Endometrial microvascular endothelial cells (primary cell): Measurements from ENCODE around the gene PKHD1. TPM values are rescaled to one million over a fixed set of nuclear protein-coding genes. Genes with fewer than 3 reads are reported as not detected.

Source experiments
- in situ Hi-C: cut with HindIII; loops from 2 replicates; pipeline ENCODE4 v1.10.0; 2017; ENCODE audit warnings: low sequenced_read_pairs, low pct_unique_long_range_greater_than_20kb; ENCODE audit errors: inconsistent ontology term
- total RNA-seq: library from RNA; depleted of rRNA; stranded (reverse); fragments of >200 nt; gene quantifications from one replicate; pipeline ENCODE4 v1.2.3, GENCODE V29; 2015; ENCODE audit errors: inconsistent ontology term

PKHD1 gene
- total RNA-seq, 1 donor from 2014 or later, result not detected

DNA sequence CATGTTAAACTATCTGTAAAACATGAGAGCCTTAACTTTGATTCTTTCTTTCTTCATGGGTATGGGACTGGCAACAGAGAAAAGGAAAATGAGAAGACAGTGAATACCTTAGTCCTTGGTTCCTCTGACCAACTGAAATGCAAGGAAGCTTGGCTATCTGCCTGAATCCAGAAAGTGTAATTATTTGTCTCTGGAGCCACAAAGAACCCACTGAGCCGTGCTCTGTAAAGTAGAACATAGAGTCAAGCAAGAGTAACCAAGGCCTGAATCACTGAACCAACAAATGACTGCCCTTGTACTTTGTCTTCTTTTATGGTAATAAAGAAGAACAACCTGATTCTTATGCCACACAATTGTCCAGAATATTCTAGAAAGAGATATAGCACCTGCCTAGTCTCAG lies 27.6 kb downstream of the PKHD1 start:
- in situ Hi-C loops, result no loop called here

DNA sequence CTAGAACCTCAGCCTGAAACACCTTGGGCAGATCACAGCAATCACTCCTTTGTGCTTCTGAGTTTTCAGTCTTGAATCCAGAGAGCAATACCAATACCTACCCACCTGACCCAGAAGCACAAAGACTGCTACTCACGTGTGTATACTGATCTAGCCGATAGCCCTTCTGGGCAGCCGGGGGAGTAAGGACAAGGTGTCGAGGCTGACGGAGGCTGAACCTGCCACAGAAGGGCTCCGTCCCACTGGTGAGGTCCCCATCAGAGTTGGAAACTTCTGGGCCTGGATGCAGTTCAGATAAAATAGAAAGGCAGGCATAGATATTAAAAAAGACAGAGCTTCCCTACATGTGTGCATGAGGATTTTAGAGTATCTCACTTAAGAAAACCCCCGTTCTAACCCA lies 32.0 kb downstream of the PKHD1 start:
- in situ Hi-C loops, result no loop called here

DNA sequence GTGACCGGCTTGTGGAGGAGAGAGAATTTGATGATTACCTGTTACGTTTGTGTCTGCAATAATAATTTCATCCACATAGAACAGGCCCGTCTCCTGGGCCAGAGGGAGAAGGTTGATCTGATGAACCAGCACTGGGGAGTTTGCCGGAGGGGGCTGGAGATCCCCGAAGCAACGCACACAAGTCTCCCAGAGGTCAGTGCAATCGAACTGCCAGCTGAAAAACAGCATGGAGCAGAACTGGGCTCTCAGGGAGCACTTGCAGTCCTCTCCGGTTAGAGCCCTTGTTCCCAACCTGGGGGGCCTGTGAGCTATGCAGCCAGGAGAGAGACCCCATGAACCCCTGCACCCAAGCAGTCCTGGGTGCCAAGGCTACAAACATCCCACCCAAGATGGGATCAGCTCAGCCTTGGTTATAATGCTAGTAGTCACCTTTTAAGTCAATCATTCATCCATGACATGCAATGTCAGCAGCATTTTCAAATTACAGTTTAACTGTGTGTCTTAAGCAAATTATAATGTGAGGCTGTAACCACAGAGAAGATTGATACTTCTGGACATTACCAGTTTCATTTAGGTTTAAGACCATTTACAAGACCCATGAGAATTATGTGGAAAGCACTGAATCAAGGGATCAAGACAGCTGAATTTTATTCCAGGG lies 34.2 kb downstream of the PKHD1 start:
- in situ Hi-C loops, result no loop called here

DNA sequence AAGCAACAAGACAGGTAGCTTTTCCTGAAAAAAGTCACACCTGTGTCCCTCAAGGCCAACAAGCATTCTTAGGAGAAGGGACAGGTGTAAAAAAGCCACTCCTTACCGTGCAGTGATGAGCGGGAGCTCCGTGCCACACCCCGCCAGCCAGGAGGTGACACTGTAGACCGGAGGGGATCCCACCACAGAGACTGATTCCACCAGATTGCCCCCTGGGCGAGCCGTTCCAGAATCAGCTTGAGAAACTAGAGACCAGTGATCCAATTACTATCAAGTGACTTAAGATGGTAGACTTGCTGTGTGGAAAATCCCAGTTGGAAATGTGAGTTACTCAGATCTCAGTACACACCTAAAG lies 37.4 kb downstream of the PKHD1 start:
- in situ Hi-C loops, result no loop called here

DNA sequence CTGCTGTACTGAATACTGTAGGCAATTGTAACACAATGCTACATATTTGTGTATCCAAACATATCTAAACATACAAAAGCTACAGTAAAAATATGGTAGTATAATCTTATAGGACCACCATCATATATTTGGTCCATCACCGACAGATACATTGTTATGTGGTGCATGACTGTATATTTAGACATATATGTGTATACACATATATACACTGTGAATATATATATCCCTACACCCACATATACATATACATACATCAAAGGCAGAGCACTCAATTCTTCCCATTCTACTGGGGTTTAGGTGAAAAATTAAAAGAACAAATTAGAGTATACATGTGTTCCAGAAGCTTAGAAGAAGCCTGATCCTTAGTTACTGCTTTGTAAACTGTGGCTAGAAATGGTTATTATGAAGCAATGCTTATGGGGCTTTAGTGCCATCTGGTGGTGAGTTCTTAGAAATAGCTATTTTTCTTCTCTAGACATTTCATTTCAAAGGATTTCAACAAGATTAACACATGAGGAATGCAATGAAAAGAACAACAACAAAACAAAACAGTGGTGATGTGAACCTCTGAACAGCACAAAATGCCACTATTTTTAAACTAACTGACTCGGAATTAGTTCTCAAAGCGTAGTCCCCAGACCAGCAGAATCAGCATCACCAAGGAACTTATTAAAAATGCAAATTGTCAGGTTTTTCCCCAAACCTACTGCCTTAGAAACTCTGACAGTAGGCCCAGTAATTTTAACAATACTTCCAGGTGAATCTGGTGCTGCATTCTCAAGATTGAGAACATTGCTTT lies 38.0 kb downstream of the PKHD1 start:
- in situ Hi-C loops, result no loop called here

DNA sequence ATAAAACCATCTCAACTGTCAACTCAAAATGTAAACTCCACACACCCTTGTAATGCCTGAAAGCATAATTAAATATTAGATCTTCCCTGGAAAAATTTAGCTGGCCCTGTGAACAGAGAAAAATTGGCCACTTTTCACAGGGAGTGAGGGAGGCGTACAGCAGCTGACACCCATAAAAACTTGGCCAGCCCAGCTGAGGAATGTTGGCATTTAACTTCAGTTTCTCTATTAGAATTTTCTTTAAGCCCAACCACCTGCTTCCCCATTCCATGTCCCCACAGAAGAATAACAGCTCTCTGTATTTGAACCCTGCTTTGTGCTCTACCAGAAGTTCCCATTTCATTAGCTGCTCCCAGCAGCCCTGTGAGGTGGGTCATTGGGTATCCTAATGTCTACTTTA lies 41.0 kb downstream of the PKHD1 start:
- in situ Hi-C loops, result no loop called here

DNA sequence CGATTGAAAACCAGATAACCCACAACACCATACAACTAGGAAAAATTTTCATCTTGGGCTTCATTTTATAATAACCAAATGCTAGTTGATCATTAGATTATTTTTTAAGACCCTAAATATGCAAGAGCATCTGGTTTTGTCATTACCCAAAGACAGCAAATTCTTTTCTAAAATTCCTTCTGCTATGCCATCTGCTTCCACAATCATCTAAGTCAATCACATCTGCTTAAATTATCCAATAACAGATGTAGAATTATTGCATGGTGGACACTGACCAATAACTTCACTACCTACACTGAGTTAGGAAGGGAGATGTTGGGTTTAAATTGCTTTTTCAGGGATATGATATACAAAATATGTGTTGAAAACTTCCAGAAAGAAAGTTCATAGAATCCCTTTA lies 41.9 kb downstream of the PKHD1 start:
- in situ Hi-C loops, result no loop called here

DNA sequence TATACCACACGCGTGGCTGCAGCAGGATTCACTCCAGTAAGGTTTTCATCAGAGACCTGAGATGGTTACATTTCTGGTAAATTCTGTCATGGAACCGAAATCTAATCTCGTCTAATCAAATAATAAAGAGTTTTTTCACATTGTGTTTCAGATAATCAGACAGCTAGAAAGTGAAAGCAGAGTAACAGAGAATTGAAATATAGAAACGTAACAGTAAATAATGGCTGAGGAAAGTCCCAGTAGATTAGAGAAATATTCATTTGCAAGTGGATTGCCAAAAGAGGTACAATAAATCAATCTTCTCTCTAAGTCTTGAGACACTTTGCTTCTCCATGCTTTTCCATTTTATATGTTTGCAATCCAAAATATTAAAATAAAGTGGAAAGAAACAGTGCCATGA lies 42.4 kb downstream of the PKHD1 start:
- in situ Hi-C loops, result no loop called here

DNA sequence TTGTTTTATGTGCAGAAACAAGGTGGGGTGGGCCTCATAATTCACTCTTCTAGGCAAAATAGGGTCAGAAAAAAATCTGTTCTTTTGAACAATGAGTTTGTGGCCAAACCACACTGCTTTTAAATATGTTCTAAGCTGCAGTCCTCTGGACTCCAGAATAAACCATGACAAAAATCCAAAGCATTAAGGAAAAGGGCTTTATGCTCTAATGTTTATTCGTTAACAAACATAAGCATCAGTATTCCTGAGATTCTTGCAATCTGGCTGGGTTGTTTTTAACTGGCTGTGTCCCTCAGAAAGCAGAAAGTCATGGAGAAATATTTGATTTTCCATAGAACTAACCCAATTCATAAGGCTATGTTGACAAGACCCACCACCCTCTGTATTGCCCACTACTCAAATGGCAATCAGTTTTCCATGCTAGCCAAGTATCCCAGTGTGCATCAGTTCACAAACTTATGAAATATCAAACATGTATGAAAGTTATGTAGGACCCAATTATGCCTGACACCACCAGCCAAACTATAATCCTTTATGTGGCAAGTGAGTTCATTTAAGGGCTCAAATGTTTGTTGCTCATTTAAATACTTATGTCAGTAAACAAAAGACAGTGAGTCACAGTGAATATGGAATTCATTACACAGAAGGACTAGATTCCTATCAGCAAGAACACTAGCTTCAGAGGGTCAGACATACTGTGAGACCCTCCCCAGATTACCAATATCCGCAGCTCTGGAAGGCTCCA lies 45.1 kb downstream of the PKHD1 start:
- in situ Hi-C loops, result no loop called here

DNA sequence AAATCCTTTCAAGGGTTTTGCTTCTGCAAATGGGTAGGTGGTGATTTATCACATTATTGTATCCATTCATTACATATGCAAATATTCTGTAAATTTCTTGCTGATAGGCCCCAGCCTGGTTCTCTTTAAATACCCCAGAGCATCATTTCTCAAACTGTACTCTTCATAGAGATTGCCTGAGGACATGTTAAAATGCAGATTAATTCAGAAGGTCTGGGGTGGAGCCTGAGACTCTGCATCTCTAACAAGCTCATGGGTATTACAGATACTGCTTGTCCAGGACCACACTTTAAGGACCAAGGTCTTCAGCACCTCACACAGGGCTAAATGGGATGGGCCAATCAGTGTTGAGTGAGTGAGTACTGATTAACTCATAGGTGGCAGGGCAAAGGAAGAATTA lies 46.3 kb downstream of the PKHD1 start:
- in situ Hi-C loops, result no loop called here

DNA sequence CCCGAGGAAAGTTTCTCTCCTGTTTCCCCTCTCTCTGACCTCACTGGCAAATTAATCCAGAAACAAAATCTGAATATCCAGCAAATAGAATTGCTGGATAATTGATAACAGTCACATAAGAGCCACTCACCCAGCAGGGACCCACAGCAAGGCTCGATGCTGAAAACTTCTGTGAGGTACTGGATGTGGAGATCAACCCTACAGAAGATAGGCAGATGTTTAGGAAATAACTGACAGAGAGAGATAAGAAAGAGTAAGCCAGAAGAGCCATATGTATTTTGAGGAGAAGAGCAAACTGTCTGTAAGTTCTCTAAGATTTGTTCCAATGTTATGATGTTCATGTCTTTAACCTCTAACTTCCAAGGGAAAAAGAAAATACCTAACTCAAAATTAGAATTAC lies 59.7 kb downstream of the PKHD1 start:
- in situ Hi-C loops, result no loop called here

DNA sequence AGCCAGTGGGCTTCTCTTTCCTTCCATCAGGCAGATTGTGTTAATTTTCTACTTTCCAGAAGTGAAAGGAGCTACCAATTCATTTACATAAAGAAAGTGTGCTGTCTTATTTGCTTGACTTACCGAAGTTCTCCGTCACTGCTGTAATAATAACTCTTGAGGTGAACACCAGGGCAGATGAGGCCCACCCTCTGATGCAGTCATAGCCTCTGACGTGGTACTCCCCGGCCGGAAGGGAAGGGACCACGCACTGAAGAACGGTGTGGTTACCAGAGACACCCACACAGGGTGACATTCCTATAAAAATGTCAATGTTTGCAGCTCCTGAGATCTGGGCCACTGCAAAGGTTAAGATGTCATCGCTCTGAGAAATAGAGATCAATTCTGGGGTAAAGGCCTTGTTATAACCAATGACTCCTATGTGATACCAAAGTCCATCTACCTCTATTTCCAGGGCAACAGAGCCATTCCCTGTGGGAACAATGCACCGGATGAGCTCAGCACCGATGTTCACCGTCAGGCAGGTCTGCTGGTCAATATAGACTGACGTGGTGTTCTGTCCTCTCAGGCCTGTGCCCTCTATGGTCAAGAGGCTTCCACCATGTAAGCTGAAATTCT lies 62.9 kb downstream of the PKHD1 start:
- in situ Hi-C loops, result no loop called here

DNA sequence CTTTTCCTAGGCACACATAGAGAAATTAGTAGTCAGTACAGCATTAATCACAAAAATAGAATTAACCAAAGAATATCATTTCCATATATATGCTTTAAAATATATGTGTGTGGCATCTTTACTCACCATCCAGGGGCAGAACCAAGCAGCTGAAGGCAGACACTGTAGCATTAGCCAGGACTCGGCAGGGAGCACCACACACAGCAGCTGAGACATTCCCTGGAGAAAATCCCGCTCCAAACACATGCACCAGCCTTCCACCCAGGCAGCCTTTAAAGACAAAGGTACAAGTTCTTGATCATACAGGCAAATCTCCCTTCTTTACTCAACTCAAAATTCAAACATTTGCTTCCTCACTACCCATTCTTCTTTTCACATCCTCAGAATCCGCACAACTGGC lies 64.7 kb downstream of the PKHD1 start:
- in situ Hi-C loops, result no loop called here

DNA sequence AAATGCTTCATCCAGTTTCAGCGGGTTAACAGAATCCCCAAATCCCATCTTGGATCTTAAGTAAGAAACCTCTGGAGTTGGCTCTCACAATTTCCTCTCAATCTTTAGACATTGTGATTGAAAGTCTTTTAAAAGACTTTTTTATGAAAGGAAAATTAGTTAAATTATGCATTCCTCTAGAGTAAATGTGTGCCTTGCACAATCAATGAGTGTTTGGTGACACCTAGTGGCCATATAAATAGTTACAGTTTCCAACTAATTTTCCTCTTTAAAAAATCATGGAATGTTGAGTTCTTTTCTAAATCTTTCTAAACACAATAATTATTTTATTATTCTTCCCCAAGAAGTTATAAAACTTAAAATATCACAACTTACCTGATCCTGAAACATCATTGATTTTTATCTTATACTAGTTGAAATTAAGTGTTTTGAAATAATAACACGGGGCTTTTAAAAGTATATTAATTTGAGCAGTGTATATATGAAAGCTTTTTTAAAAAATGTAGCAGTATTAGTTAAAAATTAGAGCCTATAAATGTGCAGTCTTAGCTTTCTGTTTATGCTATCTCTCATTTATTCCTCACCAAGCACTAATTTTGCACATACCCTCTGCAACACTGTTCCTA lies 66.4 kb downstream of the PKHD1 start:
- in situ Hi-C loops, result no loop called here

DNA sequence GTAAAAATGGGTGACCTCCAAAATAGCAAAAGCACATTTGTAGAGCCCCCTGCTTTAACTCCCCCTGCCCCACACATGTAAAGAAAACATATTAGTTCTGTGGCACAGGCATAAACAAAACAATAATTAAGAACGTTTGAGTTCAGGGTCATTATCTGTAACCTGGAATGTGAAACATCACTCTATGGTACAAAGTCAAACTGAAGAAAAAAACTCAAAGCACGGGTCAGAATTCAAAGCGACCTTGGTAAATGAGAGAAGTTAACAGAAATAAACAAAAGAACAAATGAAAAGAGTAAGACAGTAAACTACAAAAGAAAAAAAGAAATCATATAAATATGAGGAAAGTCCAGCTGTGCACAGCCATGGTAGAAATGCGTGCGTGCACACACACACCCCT lies 67.5 kb downstream of the PKHD1 start:
- in situ Hi-C loops, result no loop called here

DNA sequence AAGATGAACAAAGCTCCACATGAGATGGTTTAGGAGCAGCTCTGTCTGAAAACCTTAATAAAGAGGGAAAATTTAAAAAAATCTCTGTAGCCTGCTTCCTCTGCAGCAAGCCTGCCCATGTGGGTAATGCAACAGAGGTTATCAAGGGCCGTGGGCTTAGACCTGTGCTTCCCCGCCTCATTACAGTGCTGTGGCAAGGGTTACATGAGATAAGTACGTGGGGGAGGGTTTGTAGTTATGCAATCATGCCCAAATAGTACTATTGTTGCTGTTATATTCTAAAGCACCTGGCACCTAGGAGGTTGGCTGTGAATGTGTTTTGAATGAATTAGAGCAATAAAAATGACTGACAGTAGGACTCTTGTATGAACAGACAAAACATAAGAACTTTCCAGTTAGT lies 68.3 kb downstream of the PKHD1 start:
- in situ Hi-C loops, result no loop called here

DNA sequence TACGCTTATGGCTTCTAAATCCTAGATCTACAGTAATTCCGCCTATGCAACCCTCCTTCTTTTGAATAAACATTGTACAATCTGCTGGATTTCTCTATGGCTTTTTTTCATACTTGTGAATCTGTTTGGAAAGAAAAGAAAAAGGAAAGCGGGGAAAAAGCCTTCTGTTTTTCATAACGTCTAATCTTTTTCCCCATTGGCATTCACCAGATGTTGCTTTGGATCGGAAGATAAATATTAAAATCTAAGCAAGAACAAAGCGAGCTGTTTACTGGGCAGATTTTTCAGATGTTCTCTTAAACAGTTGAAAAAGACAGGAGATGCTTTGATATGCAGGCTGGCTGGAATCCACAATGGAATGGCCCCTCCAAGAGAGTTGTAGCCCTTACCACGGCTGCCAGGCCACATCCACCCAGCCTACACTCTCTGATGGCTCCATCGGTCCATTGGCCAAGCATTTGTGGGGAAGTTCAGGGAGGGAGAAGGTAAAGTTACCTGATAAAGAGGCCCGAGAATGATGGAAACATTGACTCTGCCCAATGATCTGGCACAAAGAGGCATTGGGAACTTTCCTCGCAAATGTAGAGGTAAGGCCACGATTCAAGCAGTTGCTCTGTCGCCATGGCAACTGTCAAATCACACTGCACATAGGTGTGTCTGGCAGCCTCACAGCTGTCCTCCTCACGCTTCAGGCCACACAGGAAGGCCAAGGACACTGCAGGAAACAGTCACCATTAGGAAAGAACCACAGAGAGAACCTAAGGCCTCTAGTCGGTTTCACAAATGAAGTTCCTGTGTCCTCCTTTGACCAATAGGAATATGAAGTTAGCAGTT lies 70.3 kb downstream of the PKHD1 start:
- in situ Hi-C loops, result no loop called here

DNA sequence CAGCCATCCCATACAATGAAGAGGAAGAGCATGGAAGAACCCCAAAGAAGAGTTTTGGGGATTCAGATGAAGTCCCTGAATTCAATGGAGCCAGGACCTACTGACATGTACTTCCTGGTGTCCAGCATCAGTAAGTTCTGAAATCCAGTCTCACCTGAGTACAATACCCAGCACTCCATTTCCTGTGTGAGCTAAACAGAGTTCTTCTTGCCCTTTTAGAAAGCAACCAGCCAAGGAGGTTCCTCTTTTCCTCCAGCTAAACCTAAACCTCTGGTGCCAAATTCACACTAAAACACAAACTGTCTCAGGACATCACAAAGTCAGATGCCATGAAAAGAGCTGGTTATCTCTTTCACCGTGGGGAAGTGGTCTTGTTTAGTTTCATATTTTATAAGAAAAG lies 71.5 kb downstream of the PKHD1 start:
- in situ Hi-C loops, result no loop called here
